ENCODE measurements around the gene PFDN1. TPM values are rescaled to one million over a fixed set of nuclear protein-coding genes. Genes with fewer than 3 reads are reported as not detected.

Gene PFDN1
- total RNA-seq, 1 experiment from 2014 or later = 71.9 TPM

GRCh38 chr5:140311011-140311467 lies 8.1 kb upstream of the PFDN1 start:
- no peaks in the 10 kb centered on the region for H3K27me3 Mint-ChIP-seq (ENCODE audit: unreplicated experiment)
- intact Hi-C loops (cut with micrococcal nuclease; ENCODE audit: unreplicated experiment) = no loop called here
- H3K9me3 Mint-ChIP-seq (ENCODE audit: low read depth, unreplicated experiment) = peaks cover 2% of the 10 kb centered on the region
- H3K4me3 Mint-ChIP-seq (ENCODE audit: low read depth, unreplicated experiment) = no peak overlapping the region
- H3K27ac Mint-ChIP-seq (ENCODE audit: unreplicated experiment) = no peak overlapping the region
- H3K4me1 Mint-ChIP-seq (ENCODE audit: low read depth, unreplicated experiment) = peaks cover 30% of the 10 kb centered on the region
- no peak for TF ChIP-seq CTCF (IDR thresholded peaks at IDR 0.05; ENCODE audit: unreplicated experiment)
- H3K36me3 Mint-ChIP-seq (ENCODE audit: insufficient read depth, unreplicated experiment) = no peaks in the 10 kb centered on the region
- no peak for DNase-seq
- CTCF ChIA-PET = no interaction called here
- BruUV-seq (replicated peaks) = no TSS peak

- H3K9me3 Mint-ChIP-seq (ENCODE audit: low read depth, unreplicated experiment) = peaks cover 2% of the 10 kb centered on the region
- no peaks in the 10 kb centered on the region for H3K27me3 Mint-ChIP-seq (ENCODE audit: unreplicated experiment)
- no peak overlapping the region for H3K27ac Mint-ChIP-seq (ENCODE audit: unreplicated experiment)
- H3K4me1 Mint-ChIP-seq (ENCODE audit: low read depth, unreplicated experiment) = peaks cover 30% of the 10 kb centered on the region
- intact Hi-C loops (cut with micrococcal nuclease; ENCODE audit: unreplicated experiment) = no loop called here
- BruUV-seq (replicated peaks) = no TSS peak
- H3K4me3 Mint-ChIP-seq (ENCODE audit: low read depth, unreplicated experiment) = no peak overlapping the region
- DNase-seq = no peak
- no peaks in the 10 kb centered on the region for H3K36me3 Mint-ChIP-seq (ENCODE audit: insufficient read depth, unreplicated experiment)
- CTCF ChIA-PET = no interaction called here
- no peak for TF ChIP-seq CTCF (IDR thresholded peaks at IDR 0.05; ENCODE audit: unreplicated experiment)
Measured at GRCh38 chr5:140310434-140310833, 7.5 kb upstream of the PFDN1 start.

- CTCF ChIA-PET = interaction anchor here (0.6 kb wide), 1 partner anchor 46 kb away, joined by 4 read pairs; no protein-coding TSS in a partner anchor
Measured at GRCh38 chr5:140309706-140310249, 6.9 kb upstream of the PFDN1 start.

GRCh38 chr5:140305471-140305870 lies 2.6 kb upstream of the PFDN1 start:
- TF ChIP-seq CTCF (IDR thresholded peaks at IDR 0.05; ENCODE audit: unreplicated experiment) = no peak
- no peak for DNase-seq
- H3K4me1 Mint-ChIP-seq (ENCODE audit: low read depth, unreplicated experiment) = peaks cover 36% of the 10 kb centered on the region
- intact Hi-C loops (cut with micrococcal nuclease; ENCODE audit: unreplicated experiment) = no loop called here
- H3K36me3 Mint-ChIP-seq (ENCODE audit: insufficient read depth, unreplicated experiment) = peaks cover 22% of the 10 kb centered on the region
- H3K27ac Mint-ChIP-seq (ENCODE audit: unreplicated experiment) = no peak overlapping the region
- H3K4me3 Mint-ChIP-seq (ENCODE audit: low read depth, unreplicated experiment) = no peak overlapping the region
- peaks cover 2% of the 10 kb centered on the region for H3K9me3 Mint-ChIP-seq (ENCODE audit: low read depth, unreplicated experiment)
- H3K27me3 Mint-ChIP-seq (ENCODE audit: unreplicated experiment) = no peaks in the 10 kb centered on the region
- CTCF ChIA-PET = interaction anchor here (0.7 kb wide), 1 partner anchor 146 kb away, joined by 3 read pairs; no protein-coding TSS in a partner anchor
- BruUV-seq (replicated peaks) = no TSS peak

More at GRCh38 chr5:140309706-140310249, 6.9 kb upstream of the PFDN1 start:
- H3K9me3 Mint-ChIP-seq (ENCODE audit: low read depth, unreplicated experiment) = peaks cover 2% of the 10 kb centered on the region
- H3K4me1 Mint-ChIP-seq (ENCODE audit: low read depth, unreplicated experiment) = peaks cover 30% of the 10 kb centered on the region
- H3K27me3 Mint-ChIP-seq (ENCODE audit: unreplicated experiment) = no peaks in the 10 kb centered on the region
- H3K4me3 Mint-ChIP-seq (ENCODE audit: low read depth, unreplicated experiment) = no peak overlapping the region
- no peaks in the 10 kb centered on the region for H3K36me3 Mint-ChIP-seq (ENCODE audit: insufficient read depth, unreplicated experiment)
- no peak for TF ChIP-seq CTCF (IDR thresholded peaks at IDR 0.05; ENCODE audit: unreplicated experiment)
- no peak for DNase-seq
- H3K27ac Mint-ChIP-seq (ENCODE audit: unreplicated experiment) = no peak overlapping the region
- BruUV-seq (replicated peaks) = no TSS peak
- intact Hi-C loops (cut with micrococcal nuclease; ENCODE audit: unreplicated experiment) = no loop called here

Measured in Calu3 (cell line).